ENCODE measurements around the gene PHYHIPL. TPM values are rescaled to one million over a fixed set of nuclear protein-coding genes. Genes with fewer than 3 reads are reported as not detected.

PHYHIPL gene
- total RNA-seq, 3 donors from 2014 or later (not counting 1 experiment from before 2014, with no cell fraction given): not detected

DNA sequence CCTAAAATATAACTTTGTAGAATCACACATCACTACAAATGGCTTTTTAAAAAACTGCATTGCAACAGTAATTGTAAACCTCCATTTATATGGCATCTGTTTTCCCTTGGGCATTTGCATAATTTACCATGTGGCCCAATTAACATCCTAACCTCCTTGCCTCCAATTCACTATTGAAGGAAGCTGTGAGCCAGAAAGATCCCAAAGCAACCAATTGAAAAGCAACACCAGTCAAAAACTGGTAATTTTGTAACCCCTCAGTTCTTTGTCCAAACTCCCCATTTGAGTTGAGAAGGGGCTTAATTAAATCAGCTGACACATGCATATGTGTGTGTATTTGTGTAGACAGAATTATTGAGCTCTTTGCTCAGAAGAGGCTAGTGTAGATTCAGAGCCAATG is 95.6 kb downstream of the PHYHIPL start:
- TF ChIP-seq, protein P1, sequence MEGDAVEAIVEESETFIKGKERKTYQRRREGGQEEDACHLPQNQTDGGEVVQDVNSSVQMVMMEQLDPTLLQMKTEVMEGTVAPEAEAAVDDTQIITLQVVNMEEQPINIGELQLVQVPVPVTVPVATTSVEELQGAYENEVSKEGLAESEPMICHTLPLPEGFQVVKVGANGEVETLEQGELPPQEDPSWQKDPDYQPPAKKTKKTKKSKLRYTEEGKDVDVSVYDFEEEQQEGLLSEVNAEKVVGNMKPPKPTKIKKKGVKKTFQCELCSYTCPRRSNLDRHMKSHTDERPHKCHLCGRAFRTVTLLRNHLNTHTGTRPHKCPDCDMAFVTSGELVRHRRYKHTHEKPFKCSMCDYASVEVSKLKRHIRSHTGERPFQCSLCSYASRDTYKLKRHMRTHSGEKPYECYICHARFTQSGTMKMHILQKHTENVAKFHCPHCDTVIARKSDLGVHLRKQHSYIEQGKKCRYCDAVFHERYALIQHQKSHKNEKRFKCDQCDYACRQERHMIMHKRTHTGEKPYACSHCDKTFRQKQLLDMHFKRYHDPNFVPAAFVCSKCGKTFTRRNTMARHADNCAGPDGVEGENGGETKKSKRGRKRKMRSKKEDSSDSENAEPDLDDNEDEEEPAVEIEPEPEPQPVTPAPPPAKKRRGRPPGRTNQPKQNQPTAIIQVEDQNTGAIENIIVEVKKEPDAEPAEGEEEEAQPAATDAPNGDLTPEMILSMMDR (IDR thresholded peaks at IDR 0.05): no peak
- no peak for ATAC-seq
- H3K9me3 ChIP-seq (ENCODE audit: control insufficient read depth, insufficient read depth, low read length): no peaks in the 10 kb centered on the region

DNA sequence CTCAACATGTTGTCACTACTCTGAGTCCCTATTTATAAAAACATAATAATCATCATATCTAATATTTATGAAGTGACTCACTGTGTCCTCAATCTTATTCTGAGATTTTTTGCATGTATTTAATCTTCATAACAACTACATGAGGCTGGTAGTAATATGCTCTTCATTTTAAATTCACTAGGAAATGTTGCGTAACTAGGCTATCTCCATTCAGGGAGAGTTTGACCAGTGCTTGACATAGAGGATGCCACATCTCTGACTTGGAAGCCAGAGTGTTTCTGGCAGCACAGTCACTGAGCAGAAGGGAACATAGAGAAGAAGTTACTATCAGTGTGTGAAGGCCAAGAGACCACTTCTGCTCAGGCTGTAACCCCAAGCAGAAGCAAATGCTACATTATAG is 97.0 kb downstream of the PHYHIPL start:
- Histone ChIP-seq H3K27me3 (ENCODE audit: control insufficient read depth, insufficient read depth, low read length) (no peaks in the 10 kb centered on the region), H3K36me3 (ENCODE audit: control insufficient read depth, insufficient read depth, low read length) (no peaks in the 10 kb centered on the region), H3K9me3 (ENCODE audit: control insufficient read depth, insufficient read depth, low read length) (no peaks in the 10 kb centered on the region), H3K4me3 (ENCODE audit: low read length) (no peak overlapping the region), H3K4me1 (ENCODE audit: control insufficient read depth, insufficient read depth, low read length) (no peaks in the 10 kb centered on the region), H3K27ac (ENCODE audit: low read length) (no peak overlapping the region)
- WGBS (ENCODE audit: insufficient coverage): 93% methylated on average over 1 of the region's 1 CpG
- Mint-ChIP-seq H3K36me3 (peaks cover 7% of the 10 kb centered on the region), H3K27me3 (ENCODE audit: low read depth in 2 of 2) (no peaks in the 10 kb centered on the region), H3K4me3 (no peak overlapping the region), H3K9me3 (peaks cover 6% of the 10 kb centered on the region in 2 donors), H3K27ac (no peak overlapping the region), H3K4me1 (no peaks in the 10 kb centered on the region)
- ATAC-seq: no peak
- DNase-seq: no peak
- TF ChIP-seq, protein P1 (IDR thresholded peaks at IDR 0.05): no peak
- intact Hi-C loops (cut with micrococcal nuclease): no loop called here

More for the DNA sequence above, 95.6 kb downstream of the PHYHIPL start:
- no peaks in the 10 kb centered on the region for H3K27me3 Mint-ChIP-seq (ENCODE audit: low read depth in 2 of 2)
- Histone ChIP-seq H3K27me3 (ENCODE audit: control insufficient read depth, insufficient read depth, low read length) (no peaks in the 10 kb centered on the region), H3K27ac (ENCODE audit: low read length) (no peak overlapping the region), H3K4me1 (ENCODE audit: control insufficient read depth, insufficient read depth, low read length) (no peaks in the 10 kb centered on the region), H3K4me3 (ENCODE audit: low read length) (no peak overlapping the region), H3K36me3 (ENCODE audit: control insufficient read depth, insufficient read depth, low read length) (no peaks in the 10 kb centered on the region)
- peaks cover 7% of the 10 kb centered on the region for H3K36me3 Mint-ChIP-seq
- H3K9me3 Mint-ChIP-seq: peaks cover 6 to 12% of the 10 kb centered on the region in 2 donors
- no peaks in the 10 kb centered on the region for H3K4me1 Mint-ChIP-seq
- intact Hi-C loops (cut with micrococcal nuclease): no loop called here
- H3K4me3 Mint-ChIP-seq: no peak overlapping the region
- no peak for DNase-seq
- no peak overlapping the region for H3K27ac Mint-ChIP-seq

DNA sequence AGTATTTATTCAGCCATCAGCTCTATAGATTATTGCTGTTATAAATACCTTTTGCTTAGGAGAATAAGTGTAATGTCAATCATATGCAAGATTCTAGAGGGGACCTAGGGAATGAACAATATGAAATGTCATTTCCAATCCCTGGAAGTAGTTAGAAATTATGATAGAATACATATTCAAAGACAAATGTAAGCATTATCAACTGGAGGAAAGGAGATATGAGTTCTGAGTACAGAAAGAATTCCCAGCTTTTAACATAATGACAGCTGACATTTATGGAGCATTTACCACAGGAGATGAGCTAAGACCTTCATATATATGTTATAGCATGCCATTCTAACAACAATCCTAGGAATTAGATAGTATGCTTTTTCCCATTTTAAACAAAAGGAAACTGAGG is 99.7 kb downstream of the PHYHIPL start:
- H3K4me3 ChIP-seq (ENCODE audit: low read length): no peak overlapping the region
- peaks cover 2% of the 10 kb centered on the region in 2 donors for H3K9me3 Mint-ChIP-seq
- H3K36me3 ChIP-seq (ENCODE audit: control insufficient read depth, insufficient read depth, low read length): no peaks in the 10 kb centered on the region
- no peak overlapping the region for H3K4me3 Mint-ChIP-seq
- no peaks in the 10 kb centered on the region for H3K4me1 Mint-ChIP-seq
- DNase-seq (no peak), ATAC-seq (no peak)
- H3K36me3 Mint-ChIP-seq: no peaks in the 10 kb centered on the region
- no peak overlapping the region for H3K27ac ChIP-seq (ENCODE audit: low read length)
- H3K27ac Mint-ChIP-seq: no peak overlapping the region
- H3K27me3 Mint-ChIP-seq (ENCODE audit: low read depth in 2 of 2): no peaks in the 10 kb centered on the region
- TF ChIP-seq, protein P1 (IDR thresholded peaks at IDR 0.05): no peak
- intact Hi-C loops (cut with micrococcal nuclease): no loop called here
- no peaks in the 10 kb centered on the region for H3K9me3 ChIP-seq (ENCODE audit: control insufficient read depth, insufficient read depth, low read length)
- H3K27me3 ChIP-seq (ENCODE audit: control insufficient read depth, insufficient read depth, low read length): no peaks in the 10 kb centered on the region
- no peaks in the 10 kb centered on the region for H3K4me1 ChIP-seq (ENCODE audit: control insufficient read depth, insufficient read depth, low read length)

DNA sequence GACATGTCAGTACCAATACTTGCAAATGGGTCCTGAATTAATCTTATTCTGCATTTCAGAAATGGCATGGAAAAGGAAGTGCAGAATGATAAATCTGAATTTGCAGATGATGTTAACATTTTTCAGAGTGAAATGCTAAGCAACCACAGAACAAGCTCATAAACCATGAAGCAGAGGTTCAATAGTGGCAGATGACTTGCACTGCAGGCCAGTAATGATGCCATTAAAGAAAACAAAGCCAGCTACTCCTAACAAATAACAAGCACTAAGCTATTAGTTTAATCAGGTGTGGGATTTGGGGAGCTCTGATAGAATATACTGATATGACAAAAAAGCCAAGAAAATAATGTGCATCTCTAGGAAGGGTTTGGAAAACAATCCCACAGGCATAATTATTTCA is 100.5 kb downstream of the PHYHIPL start:
- Histone ChIP-seq H3K27me3 (ENCODE audit: control insufficient read depth, insufficient read depth, low read length) (no peaks in the 10 kb centered on the region), H3K4me3 (ENCODE audit: low read length) (no peak overlapping the region), H3K27ac (ENCODE audit: low read length) (no peak overlapping the region), H3K4me1 (ENCODE audit: control insufficient read depth, insufficient read depth, low read length) (no peaks in the 10 kb centered on the region), H3K9me3 (ENCODE audit: control insufficient read depth, insufficient read depth, low read length) (no peaks in the 10 kb centered on the region), H3K36me3 (ENCODE audit: control insufficient read depth, insufficient read depth, low read length) (no peaks in the 10 kb centered on the region)
- TF ChIP-seq, protein P1 (IDR thresholded peaks at IDR 0.05): no peak
- Mint-ChIP-seq H3K27ac (no peak overlapping the region), H3K4me1 (no peaks in the 10 kb centered on the region), H3K4me3 (no peak overlapping the region), H3K9me3 (peaks cover 2 to 4% of the 10 kb centered on the region in 2 donors), H3K27me3 (ENCODE audit: low read depth in 2 of 2) (no peaks in the 10 kb centered on the region), H3K36me3 (no peaks in the 10 kb centered on the region)
- DNase-seq: no peak
- no peak for ATAC-seq
- intact Hi-C loops (cut with micrococcal nuclease): no loop called here

All from natural killer cell (primary cell).